Suppressor macrophage treated with lipopolysaccharide for 1 hour (primary cell): ENCODE measurements around the gene PARK7.
"Not testable (repeated sequence)": the region's sequence is repeated elsewhere in the genome, so short reads cannot be mapped to it uniquely, and the experiment has no call there.

Experiments used
- DNase-seq, 3 donors: peaks; one replicate each; pipeline ENCODE4 v3.0.0-alpha.2; 2020 to 2022

The PARK7 gene

GRCh38 chr1:7961216-7962013, at the start of gene PARK7:
PARK7 (plus strand) TSS chr1:7961711; CDS start chr1:7962786, 1,075 bp downstream.
- DNase-seq: peak; percentile 99 to 100 (median 100)

- no peak for DNase-seq
These were observed 49.4 kb upstream of the PARK7 start for GRCh38 chr1:7912145-7912544.

- peak in 1 of 3 donors; percentile 51 for DNase-seq
These were observed 48.6 kb upstream of the PARK7 start for GRCh38 chr1:7912743-7913557.

GRCh38 chr1:7915826-7916500, 45.5 kb upstream of the PARK7 start:
- peak in 2 of 3 donors; percentile 55 to 60 for DNase-seq

- peak in 2 of 3 donors; percentile 28 to 48 for DNase-seq
These were observed 45.0 kb upstream of the PARK7 start for GRCh38 chr1:7916501-7916830.

GRCh38 chr1:7917971-7918370, 43.5 kb upstream of the PARK7 start:
- DNase-seq: not testable (repeated sequence)

- no peak for DNase-seq
These were observed 41.6 kb upstream of the PARK7 start for GRCh38 chr1:7919880-7920279.

- no peak for DNase-seq
These were observed 39.7 kb upstream of the PARK7 start for GRCh38 chr1:7921796-7922195.

- DNase-seq: peak in 2 of 3 donors; percentile 35 to 45
These were observed 39.2 kb upstream of the PARK7 start for GRCh38 chr1:7922301-7922700.

GRCh38 chr1:7927061-7927460, 34.5 kb upstream of the PARK7 start:
- DNase-seq: not testable (repeated sequence)

GRCh38 chr1:7928247-7928646, 33.3 kb upstream of the PARK7 start:
- no peak for DNase-seq

GRCh38 chr1:7929637-7930036, 31.9 kb upstream of the PARK7 start:
- DNase-seq: no peak

GRCh38 chr1:7930645-7931445, 30.7 kb upstream of the PARK7 start:
- no peak for DNase-seq

GRCh38 chr1:7931446-7931812, 30.1 kb upstream of the PARK7 start:
- DNase-seq: no peak

GRCh38 chr1:7932524-7933138, 28.9 kb upstream of the PARK7 start:
- no peak for DNase-seq

GRCh38 chr1:7938070-7938469, 23.4 kb upstream of the PARK7 start:
- DNase-seq: no peak

- peak; percentile 27 to 53 (median 38) for DNase-seq
These were observed 21.5 kb upstream of the PARK7 start for GRCh38 chr1:7940034-7940433.

- peak; percentile 94 to 98 (median 96) for DNase-seq
These were observed 20.6 kb upstream of the PARK7 start, which contains the start of gene TNFRSF9 for GRCh38 chr1:7940745-7941436. TNFRSF9 (minus strand) TSS chr1:7940839; CDS start chr1:7939994, 845 bp downstream.

GRCh38 chr1:7941437-7941793, 20.1 kb upstream of the PARK7 start:
- peak; percentile 85 to 95 (median 88) for DNase-seq

GRCh38 chr1:7942214-7942921, 19.1 kb upstream of the PARK7 start:
- peak; percentile 75 to 90 (median 78) for DNase-seq

- peak; percentile 27 to 73 (median 46) for DNase-seq
These were observed 18.3 kb upstream of the PARK7 start for GRCh38 chr1:7943251-7943650.
